Fibroblast of peridontal ligament (primary cell): ENCODE measurements around the gene PRDM8.
A peak's percentile ranks its signal among the peaks of the same experiment; 100 is the strongest.
"Not testable (repeated sequence)": the region's sequence is repeated elsewhere in the genome, so short reads cannot be mapped to it uniquely, and the experiment has no call there.

Experiments
- DNase-seq: peaks from one replicate; pipeline ENCODE4 v3.0.0-alpha.2; 2010; ENCODE audit errors: extremely low read depth

The PRDM8 gene

DNA sequence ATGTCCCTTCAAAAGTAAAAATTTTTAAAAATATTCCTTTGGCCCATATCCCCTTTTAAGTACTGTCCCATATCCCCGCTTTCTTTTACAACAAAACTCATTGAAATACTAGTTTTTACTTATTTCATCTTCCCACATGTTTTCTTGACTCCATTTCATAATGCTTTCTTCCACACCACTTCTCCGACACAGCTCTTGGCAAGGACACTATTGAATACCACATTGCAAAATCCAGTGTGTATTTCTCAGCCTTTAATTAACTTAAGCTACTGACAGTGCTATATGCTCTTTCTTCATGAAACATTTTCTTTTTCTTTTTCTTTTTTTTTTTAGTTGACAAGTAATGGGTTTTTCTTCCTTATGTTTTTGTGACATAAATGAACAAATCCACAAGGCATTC, 28.8 kb downstream of the PRDM8 start:
- DNase-seq, result peak; percentile 83

- no peak for DNase-seq
Measured at GRCh38 chr4:80228460-80228859, 31.2 kb downstream of the PRDM8 start.

- DNase-seq, result no peak
Measured at GRCh38 chr4:80229128-80229527, 31.8 kb downstream of the PRDM8 start.

DNA sequence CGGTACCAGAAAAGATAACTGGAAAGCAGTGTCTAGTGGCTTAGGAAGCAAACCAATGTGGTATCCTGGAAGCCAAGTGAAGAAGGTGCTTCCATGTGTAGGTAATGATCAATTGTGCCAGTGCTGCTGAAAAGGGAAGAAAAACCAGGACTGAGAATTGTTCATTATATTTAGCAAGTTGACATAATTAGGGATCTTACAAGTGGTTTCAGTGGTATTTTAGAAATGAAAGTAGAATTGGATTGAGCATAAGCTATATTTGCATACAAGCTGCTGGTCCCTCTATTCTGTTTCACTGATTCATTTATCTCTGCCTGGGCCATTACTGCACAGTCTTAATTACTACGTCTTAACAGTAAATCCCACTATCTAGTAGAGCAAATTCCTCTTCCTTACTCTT, 32.3 kb downstream of the PRDM8 start:
- DNase-seq, result no peak

DNA sequence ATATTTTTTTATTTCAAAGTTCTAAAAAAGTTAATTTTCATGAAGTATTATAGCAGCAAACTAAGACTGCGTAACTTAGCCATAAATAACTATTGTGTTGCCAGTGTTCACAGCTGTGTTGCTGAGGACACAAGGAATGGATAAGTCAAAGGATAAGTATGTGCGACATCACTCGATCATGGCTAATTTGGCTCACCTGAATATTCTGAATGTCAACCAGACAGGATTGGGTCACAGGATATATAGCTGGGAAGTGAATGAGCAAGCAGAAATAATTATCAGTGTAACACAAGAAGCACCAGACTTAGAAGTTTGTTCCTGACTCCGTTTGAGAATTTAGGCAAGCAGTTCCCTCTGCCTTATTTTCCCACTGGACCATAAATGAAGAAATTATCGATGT, 33.9 kb downstream of the PRDM8 start:
- DNase-seq, result peak; percentile 53

DNA sequence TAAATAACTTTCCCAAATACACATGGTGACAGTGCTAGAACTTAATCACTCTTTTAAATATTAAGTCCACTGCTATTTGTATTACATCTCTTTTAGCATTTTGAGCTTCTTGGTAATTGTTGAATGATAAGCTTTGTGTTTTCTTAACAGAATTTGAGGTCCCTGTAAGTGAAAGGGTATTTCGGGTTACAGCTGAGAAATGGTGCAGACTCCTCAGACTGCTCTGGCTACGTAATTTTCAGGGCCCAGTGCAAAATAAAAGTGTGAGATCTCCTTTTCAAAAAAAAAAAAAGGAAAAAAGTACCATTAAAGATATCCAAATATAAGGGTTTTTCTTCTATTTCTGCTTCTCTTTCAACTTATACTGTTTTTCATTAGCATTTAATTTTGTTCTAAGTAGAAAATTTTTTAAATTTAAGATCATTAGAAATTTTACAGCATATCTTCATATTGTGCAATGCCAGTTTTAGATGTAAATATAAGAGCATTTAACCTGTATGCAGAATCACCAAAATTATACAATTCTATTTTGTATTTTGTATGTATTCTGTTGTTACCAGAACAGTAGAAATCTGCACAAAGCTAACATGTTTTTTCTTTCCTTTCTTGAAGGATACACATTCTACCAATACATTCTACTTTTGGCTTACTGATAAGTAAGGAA, 35.5 kb downstream of the PRDM8 start:
- DNase-seq, result no peak

- DNase-seq, result no peak
Measured at GRCh38 chr4:80233390-80233789, 36.1 kb downstream of the PRDM8 start.

- peak; percentile 79 for DNase-seq
Measured at GRCh38 chr4:80235451-80235850, 38.1 kb downstream of the PRDM8 start.

- DNase-seq, result peak; percentile 97
Measured at GRCh38 chr4:80237992-80238391, 40.7 kb downstream of the PRDM8 start.

DNA sequence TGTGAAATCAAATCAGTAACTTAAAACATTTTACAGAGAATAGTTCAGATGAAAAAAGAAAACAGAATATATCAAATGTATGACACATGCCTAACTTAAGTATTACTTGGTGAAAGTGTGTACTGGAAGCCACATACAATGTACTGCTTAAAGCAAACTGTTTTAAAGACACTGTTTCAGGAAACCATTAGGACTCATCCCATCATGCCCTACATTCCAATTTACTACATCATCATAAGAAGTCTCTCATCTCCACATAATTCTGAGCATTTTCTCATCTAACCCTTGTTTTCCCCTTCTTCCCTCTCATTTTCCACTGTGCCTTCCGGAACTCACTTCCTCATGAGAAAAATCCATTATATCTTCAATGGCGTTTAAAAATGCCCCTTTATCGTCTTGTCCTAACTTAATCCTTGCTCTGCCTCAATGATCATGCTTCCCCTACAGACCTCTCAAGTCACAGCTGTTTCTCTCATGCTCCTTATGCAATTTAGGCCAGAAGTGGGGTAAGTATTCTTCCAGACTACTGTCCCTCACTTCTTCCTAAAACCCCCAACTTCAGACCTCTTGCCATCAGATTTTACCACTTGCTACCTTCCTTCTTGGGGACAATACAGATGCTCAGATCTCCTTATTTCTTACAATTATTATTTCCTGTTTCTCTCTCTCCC, 42.3 kb downstream of the PRDM8 start:
- DNase-seq, result peak; percentile 39

DNA sequence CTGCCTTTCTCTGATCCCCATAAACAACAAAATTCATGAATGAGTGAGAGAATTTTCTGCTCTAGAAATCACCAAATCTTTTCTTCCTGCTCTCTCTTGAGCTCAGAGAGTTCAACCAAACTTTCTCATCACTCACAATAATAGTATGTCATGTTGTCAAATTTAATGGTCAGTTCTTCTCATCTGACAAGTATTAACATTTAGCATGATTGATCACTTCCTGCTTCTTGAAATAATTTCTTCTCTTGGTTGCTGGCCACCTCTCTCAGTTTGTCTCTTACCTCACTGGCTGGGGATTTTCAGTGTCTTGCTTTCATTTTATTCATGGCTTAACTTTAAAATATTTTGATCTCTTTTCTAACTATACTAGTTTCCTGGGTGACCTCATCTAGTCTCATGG, 43.7 kb downstream of the PRDM8 start:
- DNase-seq, result peak; percentile 41

- no peak for DNase-seq
Measured at GRCh38 chr4:80243274-80244018, 46.1 kb downstream of the PRDM8 start.

- DNase-seq, result not testable (repeated sequence)
Measured at GRCh38 chr4:80247484-80247883, 50.2 kb downstream of the PRDM8 start.

GRCh38 chr4:80249144-80249543, 51.8 kb downstream of the PRDM8 start:
- DNase-seq, result no peak

GRCh38 chr4:80252427-80252826, 55.1 kb downstream of the PRDM8 start:
- DNase-seq, result no peak

DNA sequence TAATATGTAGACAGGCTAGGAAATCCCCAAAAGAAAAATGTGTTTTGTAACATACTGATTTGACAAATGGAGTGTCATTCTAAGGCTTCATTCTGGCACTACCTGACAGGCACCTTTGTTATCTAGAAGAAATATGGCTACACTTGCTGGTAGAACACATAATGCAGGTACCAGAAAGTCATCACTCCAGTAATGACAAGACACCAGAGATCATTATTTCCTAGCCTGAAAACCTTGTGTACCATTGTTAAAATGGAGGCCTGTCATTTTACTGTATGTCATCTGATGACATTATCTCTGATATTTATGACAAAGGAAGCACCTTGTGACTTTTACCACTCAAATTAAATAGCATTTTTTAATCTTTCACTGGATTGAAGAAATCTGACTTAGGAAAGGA, 55.6 kb downstream of the PRDM8 start:
- no peak for DNase-seq

DNA sequence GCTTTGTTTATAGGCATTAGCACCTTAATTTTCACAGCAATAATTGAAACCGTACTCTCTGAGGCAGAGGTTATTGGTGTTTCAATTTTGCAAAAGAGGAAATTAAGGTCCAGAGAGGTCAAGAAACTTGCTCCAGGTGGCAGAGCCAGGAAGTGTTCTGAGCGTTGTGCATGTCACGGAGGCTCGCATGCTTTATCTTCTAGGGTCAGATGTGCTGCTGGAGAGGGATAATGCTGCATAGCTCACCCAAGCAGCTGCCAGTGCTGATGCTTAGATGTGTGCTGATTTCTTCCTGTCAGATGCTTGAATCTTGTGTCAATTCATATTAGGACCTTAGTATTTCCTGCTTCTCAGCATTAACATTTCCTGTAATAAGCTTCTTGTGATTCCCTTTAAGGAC, 56.2 kb downstream of the PRDM8 start:
- no peak for DNase-seq
